ENCODE data around the gene PIGU.

- TF ChIP-seq CTCF (IDR thresholded peaks at IDR 0.05): no peak
- no peak for TF ChIP-seq POLR2A (IDR thresholded peaks at IDR 0.05)
These were observed 32.5 kb downstream of the PIGU start for GRCh38 chr20:34644345-34644744.

All from lower leg skin (tissue), 3 donors.